IMR-90 (cell line): ENCODE data around the gene PLB1. TPM values are rescaled to one million over a fixed set of nuclear protein-coding genes. Genes with fewer than 3 reads are reported as not detected.

Experiments used
- ATAC-seq: fragments of 200-7000 bp; cut with Tn5 transposase; 2 replicates; pipeline ENCODE4 v1.9.1; 2020; ENCODE audit warnings: low read depth, mild to moderate bottlenecking, moderate library complexity
- BruUV-seq: library from RNA; stranded (reverse); fragments of 400-500 nt; replicated peaks from 2 replicates; lab custom pipeline; 2021; lab: Mats Ljungman, UMichigan
- CTCF ChIA-PET: fragments of 300-600 bp; formaldehyde crosslinking; extraction: SDS; loops from one replicate; lab custom pipeline; 2021; ENCODE audit warnings: antibody characterized with exemption; lab: Yijun Ruan, JAX
- POLR2A ChIA-PET: fragments of 300-600 bp; sonication (Branson Sonifier 250); formaldehyde crosslinking; loops from one replicate; lab custom pipeline; 2022; ENCODE audit warnings: antibody characterized with exemption; ENCODE audit not compliant: unreplicated experiment; lab: Charles Lee
- DNase-seq: peaks from one replicate; pipeline ENCODE4 v3.0.0; 2013
- H2AFZ ChIP-seq: replicated peaks from 2 replicates; pipeline ENCODE3; 2013; ENCODE audit warnings: low read length, mild to moderate bottlenecking; ENCODE audit not compliant: poor library complexity
- H2AK5ac ChIP-seq: 2 replicates; pipeline ENCODE4 v1.6.1; 2013; ENCODE audit warnings: low read depth, low read length, inconsistent platforms
- H2AK9ac ChIP-seq: replicated peaks from 2 replicates; pipeline ENCODE3; 2013; ENCODE audit warnings: mild to moderate bottlenecking, low read depth, low read length, moderate library complexity; ENCODE audit not compliant: poor library complexity
- H2BK120ac ChIP-seq: 2 replicates; pipeline ENCODE4 v1.6.1; 2013; ENCODE audit warnings: low read depth, low read length, inconsistent platforms
- H2BK15ac ChIP-seq: 3 replicates; pipeline ENCODE4 v1.6.1; 2013; ENCODE audit warnings: low read depth, low read length, inconsistent platforms
- H2BK20ac ChIP-seq: 2 replicates; pipeline ENCODE4 v1.6.1; 2013; ENCODE audit warnings: low read depth, mild to moderate bottlenecking, inconsistent platforms, low read length, moderate library complexity
- H2BK5ac ChIP-seq: 2 replicates; pipeline ENCODE4 v1.6.1; 2013; ENCODE audit warnings: mild to moderate bottlenecking, low read depth, low read length, inconsistent platforms; ENCODE audit not compliant: poor library complexity, severe bottlenecking
- H3K14ac ChIP-seq: replicated peaks from 2 replicates; pipeline ENCODE4 v1.6.1; 2013; ENCODE audit warnings: low read depth, low read length, inconsistent platforms
- H3K18ac ChIP-seq: 2 replicates; pipeline ENCODE4 v1.6.1; 2013; ENCODE audit warnings: low read depth, low read length, control low read depth
- H3K23ac ChIP-seq: 2 replicates; pipeline ENCODE4 v1.6.1; 2013; ENCODE audit warnings: low read depth, low read length, inconsistent platforms
- H3K27ac ChIP-seq: 2 replicates; pipeline ENCODE4 v1.5.1; 2013; ENCODE audit warnings: mild to moderate bottlenecking, control low read depth, low read length; ENCODE audit not compliant: insufficient read depth
- H3K27me3 ChIP-seq: 2 replicates; pipeline ENCODE4 v1.6.1; 2013; ENCODE audit warnings: low read length; ENCODE audit not compliant: control insufficient read depth, insufficient read depth
- H3K36me3 ChIP-seq: 2 replicates; pipeline ENCODE4 v1.6.1; 2013; ENCODE audit warnings: low read length, mixed read lengths; ENCODE audit not compliant: control insufficient read depth, insufficient read depth
- H3K4ac ChIP-seq: 2 replicates; pipeline ENCODE4 v1.6.1; 2013; ENCODE audit warnings: low read depth, low read length, inconsistent platforms
- H3K4me1 ChIP-seq: 2 replicates; pipeline ENCODE4 v1.6.1; 2013; ENCODE audit warnings: low read length, mixed read lengths; ENCODE audit not compliant: control insufficient read depth, insufficient read depth
- H3K4me2 ChIP-seq: 2 replicates; pipeline ENCODE4 v1.6.1; 2013; ENCODE audit warnings: low read depth, mild to moderate bottlenecking, control low read depth, low read length, moderate library complexity
- H3K4me3 ChIP-seq: 2 replicates; pipeline ENCODE4 v1.5.1; 2013; ENCODE audit warnings: low read depth, mild to moderate bottlenecking, control low read depth, low read length, moderate library complexity; ENCODE audit not compliant: insufficient read depth
- H3K56ac ChIP-seq: 2 replicates; pipeline ENCODE4 v1.6.1; 2013; ENCODE audit warnings: low read length, inconsistent platforms; ENCODE audit not compliant: insufficient read depth; ENCODE audit errors: extremely low read depth
- H3K79me1 ChIP-seq, 2 experiments: 2 replicates each; pipeline ENCODE4 v1.6.1; 2013; ENCODE audit warnings: low read length in 2 of 2, inconsistent platforms in 1 of 2, low read depth in 1 of 2
- H3K9ac ChIP-seq: 2 replicates; pipeline ENCODE4 v1.6.1; 2013; ENCODE audit warnings: low read depth, low read length, control low read depth
- H3K9me1 ChIP-seq: 2 replicates; pipeline ENCODE4 v1.6.1; 2013; ENCODE audit warnings: low read length, inconsistent platforms; ENCODE audit not compliant: insufficient read depth
- H3K9me3 ChIP-seq: 2 replicates; pipeline ENCODE4 v1.6.1; 2013; ENCODE audit warnings: low read length; ENCODE audit not compliant: control insufficient read depth, insufficient read depth
- H4K20me1 ChIP-seq: 2 replicates; pipeline ENCODE4 v1.6.1; 2013; ENCODE audit warnings: low read length, inconsistent platforms; ENCODE audit not compliant: insufficient read depth
- H4K5ac ChIP-seq: 2 replicates; pipeline ENCODE4 v1.6.1; 2013; ENCODE audit warnings: mild to moderate bottlenecking, low read depth, low read length, control low read depth
- H4K8ac ChIP-seq, 2 experiments: 2 replicates each; pipeline ENCODE4 v1.6.1; 2013; ENCODE audit warnings: low read depth in 2 of 2, low read length in 2 of 2, control low read depth in 1 of 2, inconsistent platforms in 1 of 2
- H4K91ac ChIP-seq: 2 replicates; pipeline ENCODE4 v1.6.1; 2013; ENCODE audit warnings: low read depth, low read length, inconsistent platforms; ENCODE audit not compliant: insufficient read depth
- ELK1 ChIP-seq: fragments of 150-350 bp; IDR thresholded peaks from 2 replicates; pipeline ENCODE4 v1.6.1; 2016; ENCODE audit warnings: low read depth, mild to moderate bottlenecking, low read length, moderate library complexity, borderline replicate concordance
- MXI1 ChIP-seq: IDR thresholded peaks from 2 replicates; pipeline ENCODE4 v1.6.1; 2012; ENCODE audit warnings: low read depth, mild to moderate bottlenecking, low read length, moderate library complexity, borderline replicate concordance
- RCOR1 ChIP-seq: IDR thresholded peaks from 2 replicates; pipeline ENCODE4 v1.6.1; 2012; ENCODE audit warnings: mild to moderate bottlenecking, low read length, improper control_type of control experiment; ENCODE audit not compliant: insufficient replicate concordance
- RFX5 ChIP-seq: IDR thresholded peaks from 2 replicates; pipeline ENCODE4 v1.8.0; 2012; ENCODE audit warnings: low read depth, mild to moderate bottlenecking, low read length, moderate library complexity
- SMC3 ChIP-seq: fragments of 150-350 bp; IDR thresholded peaks from 2 replicates; pipeline ENCODE4 v1.6.1; 2016; ENCODE audit warnings: low read depth, mild to moderate bottlenecking, antibody characterized with exemption, low read length, moderate library complexity
- USF2 ChIP-seq: fragments of 150-350 bp; IDR thresholded peaks from 2 replicates; pipeline ENCODE4 v1.6.1; 2017; ENCODE audit warnings: mild to moderate bottlenecking, antibody characterized with exemption, low read length, low read depth
- WGBS, 2 experiments: methylation state at CpG; one replicate each; pipeline versions ENCODE4 v1.1.5 to v1.1.7; 2013; ENCODE audit warnings: missing lambda C conversion rate in 2 of 2; ENCODE audit not compliant: insufficient read length in 1 of 2; ENCODE audit errors: extremely low coverage in 2 of 2; 5-methylcytosine and 5-hydroxymethylcytosine counted together
- dilution Hi-C: fragments of 300-500 bp; cut with HindIII; formaldehyde crosslinking; loops from one replicate; pipeline ENCODE4 v1.14.3; 2018; ENCODE audit warnings: low sequenced_read_pairs; ENCODE audit not compliant: unreplicated experiment
- in situ Hi-C: fragments of 300-500 bp; cut with MboI; formaldehyde crosslinking; loops from 3 replicates; pipeline ENCODE4 v1.14.3; 2019; ENCODE audit warnings: low sequenced_read_pairs, inconsistent platforms, mixed read lengths
- intact Hi-C: fragments of 100-400 bp; cut with micrococcal nuclease; formaldehyde crosslinking; loops from 2 replicates; pipeline ENCODE4 v1.10.0; 2022
- polyA plus RNA-seq, 3 experiments: library from polyadenylated mRNA; depleted of rRNA; stranded (reverse); fragments of >200 nt; gene quantifications; 2 replicates each; pipeline ENCODE4 v1.2.3, GENCODE V29; 2012; ENCODE audit warnings: low replicate concordance in 1 of 3
- total RNA-seq: library from RNA; depleted of rRNA; stranded (reverse); fragments of >200 nt; gene quantifications from 2 replicates; pipeline ENCODE4 v1.2.3, GENCODE V29; 2012

PLB1 gene
- total and polyA plus RNA-seq, 2 of the 4 experiments (the other 2 are of a cell fraction), result 0.74 to 0.90 TPM

GRCh38 chr2:28678944-28679343 lies 183.1 kb downstream of the PLB1 start:
- POLR2A ChIA-PET, result no interaction called here
- H3K14ac ChIP-seq, result no peak overlapping the region
- no peak overlapping the region for H4K8ac ChIP-seq
- no peaks in the 10 kb centered on the region for H4K20me1 ChIP-seq
- CTCF ChIA-PET, result no interaction called here
- H3K36me3 ChIP-seq, result no peaks in the 10 kb centered on the region
- no TSS peak for BruUV-seq
- H3K23ac ChIP-seq, result no peak overlapping the region
- no CpG with 5 or more reads among the region's 1 CpG for WGBS, 2 experiments
- peaks cover 35% of the 10 kb centered on the region for H3K9me1 ChIP-seq
- no peak overlapping the region for H3K9ac ChIP-seq
- H4K91ac ChIP-seq, result no peak overlapping the region
- no peak overlapping the region for H2BK120ac ChIP-seq
- H2AFZ ChIP-seq, result no peak overlapping the region
- in situ Hi-C loops, result no loop called here
- H2AK5ac ChIP-seq, result no peak overlapping the region
- no peak for TF ChIP-seq SMC3
- no peak for TF ChIP-seq USF2
- TF ChIP-seq ELK1, result no peak
- TF ChIP-seq MXI1, result no peak
- TF ChIP-seq RCOR1, result no peak
- TF ChIP-seq RFX5, result no peak
- H3K4me1 ChIP-seq, result peaks cover 37% of the 10 kb centered on the region
- ATAC-seq (no peak), DNase-seq (no peak)
- no peak overlapping the region for H3K4me3 ChIP-seq
- no peak overlapping the region for H4K5ac ChIP-seq
- H3K27me3 ChIP-seq, result no peaks in the 10 kb centered on the region
- H2BK15ac ChIP-seq, result no peak overlapping the region
- H2BK5ac ChIP-seq, result no peak overlapping the region
- no peak overlapping the region for H3K4ac ChIP-seq
- dilution Hi-C loops, result no loop called here
- intact Hi-C loops, result no loop called here
- no peak overlapping the region for H3K18ac ChIP-seq
- H3K9me3 ChIP-seq, result no peaks in the 10 kb centered on the region
- H3K56ac ChIP-seq, result no peak overlapping the region
- H3K4me2 ChIP-seq, result no peak overlapping the region
- H3K79me1 ChIP-seq, result 0 out of 4 replicates have a peak, but pooled peaks cover 0 to 10% of the 10 kb centered on the region in 2 experiments
- H2BK20ac ChIP-seq, result no peak overlapping the region
- H2AK9ac ChIP-seq, result no peak overlapping the region
- H3K27ac ChIP-seq, result no peak overlapping the region
